ENCODE measurements around the gene PKNOX1.
"Not testable (repeated sequence)": the region's sequence is repeated elsewhere in the genome, so short reads cannot be mapped to it uniquely, and the experiment has no call there.

The PKNOX1 gene

DNA sequence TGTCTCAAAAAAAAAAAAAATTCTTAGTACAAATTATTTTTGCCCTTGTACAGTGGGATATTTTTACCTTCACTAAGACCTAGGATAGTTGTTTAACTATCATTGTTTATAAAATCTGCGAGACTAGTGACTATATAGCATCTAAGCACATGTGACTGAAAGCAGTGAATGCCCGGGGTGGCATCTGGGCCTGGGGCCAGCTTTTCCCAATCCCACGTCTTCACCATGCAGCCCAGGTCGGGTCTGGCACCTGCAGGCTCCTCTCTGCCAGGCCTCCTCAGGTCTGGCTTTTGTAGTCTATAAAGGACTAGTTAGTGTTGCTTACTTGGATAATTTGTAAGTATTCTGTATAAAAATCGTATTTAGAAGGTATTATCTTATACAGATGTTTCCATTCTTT, 60.5 kb downstream of the PKNOX1 start:
- no peak for DNase-seq (ENCODE audit: low read depth)
- TF ChIP-seq, protein P1, sequence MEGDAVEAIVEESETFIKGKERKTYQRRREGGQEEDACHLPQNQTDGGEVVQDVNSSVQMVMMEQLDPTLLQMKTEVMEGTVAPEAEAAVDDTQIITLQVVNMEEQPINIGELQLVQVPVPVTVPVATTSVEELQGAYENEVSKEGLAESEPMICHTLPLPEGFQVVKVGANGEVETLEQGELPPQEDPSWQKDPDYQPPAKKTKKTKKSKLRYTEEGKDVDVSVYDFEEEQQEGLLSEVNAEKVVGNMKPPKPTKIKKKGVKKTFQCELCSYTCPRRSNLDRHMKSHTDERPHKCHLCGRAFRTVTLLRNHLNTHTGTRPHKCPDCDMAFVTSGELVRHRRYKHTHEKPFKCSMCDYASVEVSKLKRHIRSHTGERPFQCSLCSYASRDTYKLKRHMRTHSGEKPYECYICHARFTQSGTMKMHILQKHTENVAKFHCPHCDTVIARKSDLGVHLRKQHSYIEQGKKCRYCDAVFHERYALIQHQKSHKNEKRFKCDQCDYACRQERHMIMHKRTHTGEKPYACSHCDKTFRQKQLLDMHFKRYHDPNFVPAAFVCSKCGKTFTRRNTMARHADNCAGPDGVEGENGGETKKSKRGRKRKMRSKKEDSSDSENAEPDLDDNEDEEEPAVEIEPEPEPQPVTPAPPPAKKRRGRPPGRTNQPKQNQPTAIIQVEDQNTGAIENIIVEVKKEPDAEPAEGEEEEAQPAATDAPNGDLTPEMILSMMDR (IDR thresholded peaks at IDR 0.05; ENCODE audit: insufficient read depth, low read depth, low read length, missing control alignments): no peak

DNA sequence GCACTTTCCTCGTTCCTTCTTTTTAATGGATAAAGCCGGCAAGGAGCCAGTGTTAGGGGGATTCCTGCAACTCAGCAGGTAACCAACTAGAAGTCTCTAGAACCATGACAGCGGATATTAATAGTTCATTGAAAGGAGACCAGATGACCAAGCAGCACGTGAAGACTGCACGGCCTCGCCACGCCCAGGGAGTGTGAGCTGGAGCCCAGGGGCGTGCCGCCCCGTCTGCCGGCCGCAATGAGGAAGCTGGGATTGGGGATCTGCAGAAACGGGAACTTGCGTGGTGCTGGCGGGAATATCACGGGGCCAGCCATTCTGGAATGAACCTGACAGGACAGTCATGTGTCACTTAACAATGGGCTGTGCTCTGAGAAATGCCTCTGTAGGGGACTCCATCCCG, 62.5 kb downstream of the PKNOX1 start:
- H3K4me3 ChIP-seq (ENCODE audit: low read length); DNase-seq (ENCODE audit: low read depth): not testable (repeated sequence)

More for the DNA sequence above, 60.5 kb downstream of the PKNOX1 start:
- H3K4me3 ChIP-seq (ENCODE audit: low read length): no peak overlapping the region

DNA sequence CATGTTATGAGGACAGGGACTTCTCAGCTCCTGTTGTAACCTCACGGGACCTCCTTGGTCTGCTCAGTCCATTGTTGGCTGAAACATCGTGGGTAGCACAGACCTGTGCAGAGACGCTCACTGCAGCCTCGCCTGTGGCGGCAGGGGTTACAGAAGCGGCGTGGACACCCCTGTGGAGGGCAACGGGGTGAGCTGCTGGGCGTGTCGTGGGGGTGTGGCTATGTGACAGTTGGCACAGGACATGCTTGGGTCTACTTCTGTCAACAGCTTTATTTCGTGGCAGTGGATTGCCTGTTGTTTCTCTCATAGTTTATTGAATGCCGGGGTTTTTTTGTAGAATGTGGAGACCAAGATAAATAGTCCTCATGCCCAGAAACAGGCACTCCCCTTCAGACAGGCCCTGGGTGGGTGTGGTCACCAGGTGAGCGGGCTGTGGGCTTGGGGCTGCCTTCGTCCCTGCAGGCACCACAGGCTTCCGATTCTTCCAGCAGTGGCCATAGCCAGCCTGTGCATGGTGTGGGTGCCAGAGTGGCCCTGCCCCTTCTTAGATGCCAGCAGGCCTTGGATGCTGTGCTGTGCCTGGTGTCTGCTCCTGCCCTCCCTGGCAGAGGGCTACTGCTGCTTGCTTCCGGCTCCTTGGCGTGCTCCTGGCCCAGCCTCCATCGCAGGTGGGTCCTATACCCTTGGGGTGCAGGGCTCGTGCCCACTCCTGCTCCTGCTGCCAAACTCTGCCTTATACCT, 63.7 kb downstream of the PKNOX1 start:
- DNase-seq (ENCODE audit: low read depth); H3K4me3 ChIP-seq (ENCODE audit: low read length): not testable (repeated sequence)

DNA sequence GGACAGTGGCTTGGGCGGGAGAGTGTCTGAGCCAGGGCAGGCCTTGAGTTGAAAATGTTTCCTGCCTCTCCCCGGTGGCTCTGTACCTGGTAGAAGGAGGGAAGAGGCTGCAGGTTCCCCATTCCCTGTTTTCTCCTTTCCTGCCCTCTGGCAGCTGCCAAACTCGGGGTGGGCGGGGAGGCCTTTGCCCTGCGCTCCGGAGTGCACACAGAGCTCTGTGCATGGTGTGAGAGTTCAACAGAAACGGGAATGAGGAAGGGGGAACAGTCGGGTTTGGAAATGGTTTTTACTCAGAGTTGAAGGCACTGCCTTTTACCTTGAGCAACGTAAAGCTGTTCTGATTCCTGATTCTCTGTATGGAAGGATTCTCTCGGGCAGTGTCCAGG, 64.3 kb downstream of the PKNOX1 start:
- not testable (repeated sequence) for DNase-seq (ENCODE audit: low read depth); H3K4me3 ChIP-seq (ENCODE audit: low read length)

DNA sequence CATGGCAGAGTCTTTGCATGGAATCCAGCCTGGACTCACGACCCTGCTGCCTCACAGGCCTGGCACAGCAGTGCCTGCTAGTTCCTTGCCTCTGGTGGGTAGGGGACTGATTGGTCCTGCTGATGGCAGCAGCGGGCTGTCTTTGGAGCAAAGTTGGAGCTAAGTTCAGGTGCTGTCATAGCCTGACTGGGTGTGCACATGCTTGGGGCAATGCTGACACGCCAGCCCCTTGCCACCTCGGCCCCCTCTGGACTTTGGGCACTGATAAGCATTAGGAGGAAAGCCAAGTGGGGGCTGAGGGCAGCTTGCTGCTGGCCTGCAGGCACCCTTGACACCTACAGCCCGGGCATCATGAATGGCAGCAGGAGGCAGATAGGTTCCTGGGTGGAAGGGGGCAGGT, 67.8 kb downstream of the PKNOX1 start:
- DNase-seq (ENCODE audit: low read depth); H3K4me3 ChIP-seq (ENCODE audit: low read length): not testable (repeated sequence)

DNA sequence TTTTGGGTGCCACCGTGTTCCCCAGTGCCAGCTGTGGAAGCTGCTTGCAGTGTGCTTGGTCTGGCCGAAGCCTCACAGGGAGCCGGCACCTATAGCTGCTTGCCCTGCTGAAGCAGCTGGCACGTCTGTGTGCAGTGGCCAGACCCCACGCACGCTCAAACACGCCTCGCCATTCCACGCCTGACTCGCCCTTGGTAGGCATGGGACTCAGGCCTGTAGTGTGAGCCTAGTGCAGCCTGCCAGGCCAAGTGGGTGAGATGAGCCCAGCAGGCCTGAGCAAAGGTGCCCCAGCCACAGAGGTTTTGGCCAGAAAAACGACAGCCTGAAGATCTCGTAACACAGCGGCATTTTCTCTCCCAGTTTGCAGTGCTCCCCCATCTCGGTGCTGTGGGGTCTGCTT, 68.9 kb downstream of the PKNOX1 start:
- DNase-seq (ENCODE audit: low read depth); H3K4me3 ChIP-seq (ENCODE audit: low read length): not testable (repeated sequence)

DNA sequence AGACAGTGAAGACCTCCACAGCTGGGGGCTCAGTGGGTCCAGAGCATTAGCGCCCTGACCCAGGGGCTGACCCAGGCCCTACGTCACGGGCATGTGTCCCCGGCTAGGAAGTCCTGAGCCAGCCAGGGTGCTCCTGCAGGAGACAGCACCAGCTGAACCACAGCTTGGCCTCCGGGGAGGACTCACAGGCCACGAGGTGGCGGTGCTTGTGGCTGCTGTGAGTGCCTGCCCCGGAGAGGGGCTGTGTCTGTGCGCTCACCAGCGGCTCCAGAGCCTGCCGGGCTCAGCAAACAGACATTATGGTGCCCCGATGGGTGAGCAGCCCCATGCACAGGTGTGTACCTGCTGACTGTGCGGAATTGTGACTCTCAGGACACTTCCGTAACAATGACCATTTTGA, 70.2 kb downstream of the PKNOX1 start:
- not testable (repeated sequence) for H3K4me3 ChIP-seq (ENCODE audit: low read length); DNase-seq (ENCODE audit: low read depth)

DNA sequence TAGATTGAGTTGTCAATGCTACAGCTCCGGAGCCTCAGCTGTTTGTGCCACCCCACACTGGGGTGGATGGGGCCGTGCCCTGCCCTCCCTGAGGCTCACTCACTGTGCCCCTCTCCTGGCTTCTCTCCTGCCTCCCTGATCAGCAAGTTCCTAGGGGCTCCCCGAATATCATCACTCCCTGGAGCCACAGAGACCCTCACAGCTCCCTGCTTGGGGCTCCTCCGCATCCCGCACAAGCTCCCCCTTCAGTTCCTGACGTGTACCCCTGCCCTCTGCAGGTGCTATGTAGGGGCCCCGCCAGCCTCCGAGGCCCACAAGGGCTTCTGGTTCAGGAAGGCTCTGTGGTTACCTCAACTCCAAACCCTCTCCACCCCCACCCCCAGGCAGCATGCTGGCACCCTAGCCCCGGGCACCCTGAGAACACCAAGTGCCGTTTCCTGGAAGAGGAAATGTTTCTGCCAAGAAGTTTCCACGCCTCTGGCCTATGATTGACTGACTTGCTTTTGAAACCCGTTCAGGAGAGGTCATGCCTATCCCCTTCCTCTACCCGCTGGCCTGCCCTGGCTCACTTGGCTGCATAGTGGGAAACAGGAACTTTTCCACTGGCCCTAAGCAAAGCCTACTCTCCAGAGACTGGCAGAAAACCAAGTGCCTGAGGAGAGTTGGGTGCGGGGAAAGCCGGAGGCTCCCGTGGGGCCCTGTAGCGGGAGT, 71.0 kb downstream of the PKNOX1 start:
- H3K4me3 ChIP-seq (ENCODE audit: low read length); DNase-seq (ENCODE audit: low read depth): not testable (repeated sequence)

DNA sequence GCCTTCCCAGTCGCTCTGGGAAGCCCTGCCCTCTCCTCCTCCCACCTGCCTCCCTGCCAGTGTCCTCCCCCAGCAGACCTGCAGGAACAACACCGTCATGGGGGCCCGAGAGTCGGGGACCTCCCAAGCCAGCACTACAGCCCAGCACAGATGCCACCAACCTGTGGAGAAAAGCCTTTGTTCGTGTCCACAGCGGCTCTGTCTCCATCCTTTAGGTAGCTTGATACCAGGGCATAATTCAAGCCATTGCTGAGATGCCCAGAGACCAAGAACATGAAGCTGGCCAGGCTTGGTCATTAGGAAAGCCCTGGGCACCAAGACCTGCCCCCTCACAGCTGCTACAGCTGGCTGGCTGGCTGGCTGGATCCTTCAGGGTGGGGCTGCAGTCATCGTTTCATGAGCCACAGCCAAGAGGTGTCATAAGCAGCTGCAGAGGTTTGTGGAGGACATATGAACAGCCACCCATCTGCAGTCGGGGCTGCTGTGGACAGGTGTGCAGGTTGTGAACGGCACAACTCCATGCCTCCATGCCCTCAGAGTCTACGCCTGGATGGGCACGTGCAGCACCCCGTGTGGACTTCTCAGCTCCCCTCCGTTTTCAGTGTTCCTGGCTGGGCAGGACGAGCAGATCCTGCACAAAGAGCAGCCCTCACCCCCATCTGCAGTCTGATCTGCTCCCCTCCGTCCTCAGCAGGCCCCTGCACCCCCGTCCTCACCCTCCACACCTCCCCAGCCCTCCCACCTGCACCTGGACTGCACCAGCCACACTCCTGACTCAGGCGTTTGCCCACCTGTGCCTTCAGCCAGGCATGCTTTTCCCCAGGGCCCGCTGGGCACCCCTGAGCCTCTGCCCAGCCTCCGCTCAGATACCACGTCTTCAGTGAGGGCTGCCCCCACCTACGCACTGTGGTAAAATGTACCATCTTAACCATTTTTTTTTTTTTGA, 71.8 kb downstream of the PKNOX1 start:
- not testable (repeated sequence) for DNase-seq (ENCODE audit: low read depth); H3K4me3 ChIP-seq (ENCODE audit: low read length)

DNA sequence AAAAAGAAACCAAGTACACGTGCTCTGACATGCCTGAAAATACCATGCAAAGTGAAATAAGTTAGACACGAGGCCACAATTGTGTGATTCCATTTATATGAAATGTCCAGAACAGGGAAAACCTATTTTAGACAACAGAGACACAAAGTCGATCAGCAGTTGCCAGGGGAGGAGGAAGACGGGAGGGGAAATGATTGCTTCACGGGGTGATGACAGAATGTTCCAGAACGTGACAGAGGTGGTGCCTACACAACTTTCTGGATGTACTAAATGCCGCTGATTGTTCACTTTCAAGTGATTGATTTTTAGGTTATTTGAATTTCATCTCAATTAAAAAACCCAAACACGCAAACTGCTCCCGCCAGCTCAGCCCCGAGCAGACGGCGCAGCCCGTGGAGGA, 78.8 kb downstream of the PKNOX1 start:
- H3K4me3 ChIP-seq (ENCODE audit: low read length); DNase-seq (ENCODE audit: low read depth): not testable (repeated sequence)

DNA sequence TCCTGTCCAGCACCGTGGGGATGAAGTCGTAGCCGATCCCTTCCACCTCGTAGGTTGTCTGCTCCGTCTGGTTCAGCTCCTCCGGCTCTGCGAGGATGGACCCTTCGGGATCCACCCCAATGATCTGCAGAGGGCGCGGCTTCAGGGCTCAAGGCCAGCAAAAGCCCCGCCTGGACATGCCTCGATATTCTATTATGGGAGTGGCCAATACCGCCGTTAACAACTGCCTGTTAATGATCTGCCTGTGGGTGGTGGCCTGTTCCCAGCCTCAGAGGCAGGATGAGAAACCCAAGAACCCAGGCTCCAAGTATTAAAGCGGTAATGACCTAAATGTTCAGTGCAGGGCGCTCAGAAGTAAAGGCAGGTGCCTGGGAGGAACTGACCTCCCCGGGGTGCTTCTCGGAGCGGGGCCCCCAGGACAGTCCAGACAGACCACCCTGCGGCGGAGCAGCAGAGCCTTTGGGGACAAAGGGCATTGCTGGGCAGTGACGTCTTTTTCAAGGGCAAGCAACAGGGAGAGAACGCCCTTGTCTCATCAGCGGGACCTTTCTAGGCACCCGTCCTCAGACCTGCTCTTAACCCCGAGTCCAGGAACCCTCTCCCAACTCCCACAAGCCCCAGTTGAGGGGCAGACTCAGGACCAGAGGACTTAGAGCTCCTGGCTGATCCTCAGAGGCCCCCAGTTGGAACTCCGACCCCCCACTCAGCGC, 88.7 kb downstream of the PKNOX1 start:
- H3K4me3 ChIP-seq (ENCODE audit: low read length); DNase-seq (ENCODE audit: low read depth): not testable (repeated sequence)

DNA sequence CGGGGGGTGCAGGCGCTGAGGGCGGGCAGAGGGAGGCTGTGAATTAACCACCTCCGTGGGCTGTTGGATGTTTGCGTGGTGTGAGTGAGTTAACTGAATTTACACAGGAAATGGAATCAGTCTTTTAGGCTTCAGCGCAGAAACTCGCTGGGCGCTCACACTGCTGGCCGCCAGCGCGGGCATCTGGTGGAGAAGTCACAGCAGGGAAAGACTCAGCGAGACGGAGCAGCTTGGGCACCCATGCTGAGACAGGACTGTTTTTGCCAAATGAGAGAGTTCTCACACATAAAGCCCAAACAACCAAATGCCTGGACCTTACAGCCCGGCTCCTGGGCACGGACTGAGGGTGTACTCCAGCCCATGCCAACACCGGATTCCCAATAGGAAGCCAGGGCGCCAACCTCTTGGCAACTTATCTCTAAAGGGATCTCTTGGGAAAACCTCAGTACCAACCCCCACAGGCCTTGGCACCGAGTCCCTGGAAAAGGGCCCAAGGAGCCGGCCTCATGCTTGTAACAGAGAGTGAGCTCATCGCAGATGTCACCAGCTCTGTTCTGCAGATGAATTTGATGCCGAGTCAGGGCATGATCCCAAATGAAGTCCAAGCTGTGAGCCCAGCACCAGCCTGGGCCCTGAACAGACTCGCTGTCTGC, 90.0 kb downstream of the PKNOX1 start:
- not testable (repeated sequence) for H3K4me3 ChIP-seq (ENCODE audit: low read length); DNase-seq (ENCODE audit: low read depth)

DNA sequence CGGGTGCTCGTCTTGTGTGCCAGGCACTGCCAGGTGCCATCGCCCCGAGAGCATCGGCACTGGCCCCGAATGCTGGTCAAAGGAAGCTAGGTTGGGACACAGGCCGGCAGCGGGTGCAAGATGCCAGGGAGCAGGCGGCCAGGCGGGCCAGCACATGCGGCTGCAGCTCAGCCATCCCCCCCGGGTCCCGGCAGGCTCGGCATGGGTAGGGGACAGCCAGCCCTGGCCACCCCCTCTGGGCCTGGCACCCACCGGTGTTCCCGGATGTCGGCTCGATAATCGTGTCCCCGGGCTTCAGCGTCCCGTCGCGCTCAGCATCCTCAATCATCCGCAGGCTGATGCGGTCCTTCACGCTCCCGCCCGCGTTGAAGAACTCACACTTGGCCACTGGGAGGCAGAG, 91.6 kb downstream of the PKNOX1 start:
- not testable (repeated sequence) for DNase-seq (ENCODE audit: low read depth); H3K4me3 ChIP-seq (ENCODE audit: low read length)

DNA sequence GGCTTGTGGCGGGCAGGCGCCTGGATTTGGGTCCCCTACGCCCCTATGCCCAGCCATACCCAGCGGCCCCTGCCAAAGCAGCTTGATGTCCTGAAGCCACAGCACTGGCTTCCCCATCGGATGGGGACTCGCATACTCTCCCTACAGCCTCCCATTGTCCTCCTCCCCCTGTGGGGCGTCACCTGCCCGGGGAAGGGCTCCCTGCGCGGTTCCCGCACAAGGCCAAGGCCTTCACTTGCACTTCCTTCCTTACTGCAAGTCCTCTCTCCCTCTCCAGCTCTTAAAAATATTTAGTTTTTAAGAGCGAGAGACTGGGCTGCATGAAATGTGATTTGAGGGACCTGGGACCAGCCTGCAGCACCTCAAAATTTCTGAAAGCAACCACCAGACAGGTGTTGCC, 92.3 kb downstream of the PKNOX1 start:
- not testable (repeated sequence) for H3K4me3 ChIP-seq (ENCODE audit: low read length); DNase-seq (ENCODE audit: low read depth)

DNA sequence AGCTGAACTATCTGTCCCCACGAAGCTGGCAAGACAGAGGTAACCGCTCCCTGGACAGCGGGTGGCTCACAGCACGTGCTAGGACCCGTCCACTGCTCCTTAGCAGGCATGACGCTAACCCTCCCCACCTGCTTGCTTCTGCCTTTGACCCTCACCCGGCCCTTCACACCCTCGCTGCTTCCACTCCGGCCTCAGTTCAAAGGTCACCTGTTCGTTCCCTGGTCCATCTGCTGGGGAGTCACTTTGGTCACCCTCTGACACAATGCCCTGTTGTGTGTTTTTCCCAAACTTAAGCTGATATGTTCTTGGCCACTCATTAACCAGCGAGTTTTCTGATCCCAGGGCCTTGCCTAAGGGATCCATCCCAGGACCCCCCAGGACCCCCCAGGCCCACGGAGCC, 93.7 kb downstream of the PKNOX1 start:
- DNase-seq (ENCODE audit: low read depth); H3K4me3 ChIP-seq (ENCODE audit: low read length): not testable (repeated sequence)

DNA sequence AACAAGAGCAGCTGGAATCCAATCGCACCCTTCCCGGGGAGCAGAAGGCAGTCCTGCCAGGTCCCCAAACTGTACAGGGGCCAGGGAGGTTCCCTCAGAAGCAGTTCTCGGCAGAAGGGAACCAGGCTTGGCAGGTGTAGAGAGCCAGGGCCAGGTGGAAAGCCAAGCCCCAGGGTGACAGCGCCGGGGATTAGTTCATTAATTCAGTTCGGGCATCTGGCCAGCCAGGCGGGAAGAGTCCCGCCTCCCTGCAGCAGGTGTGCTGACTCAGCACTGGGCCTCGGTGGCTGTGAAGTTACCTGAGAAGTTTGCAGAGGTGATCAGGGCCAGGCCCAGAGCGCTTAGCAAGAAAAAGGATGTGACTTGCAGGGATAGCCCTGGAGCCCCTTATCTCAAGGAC, 95.3 kb downstream of the PKNOX1 start:
- not testable (repeated sequence) for DNase-seq (ENCODE audit: low read depth); H3K4me3 ChIP-seq (ENCODE audit: low read length)

DNA sequence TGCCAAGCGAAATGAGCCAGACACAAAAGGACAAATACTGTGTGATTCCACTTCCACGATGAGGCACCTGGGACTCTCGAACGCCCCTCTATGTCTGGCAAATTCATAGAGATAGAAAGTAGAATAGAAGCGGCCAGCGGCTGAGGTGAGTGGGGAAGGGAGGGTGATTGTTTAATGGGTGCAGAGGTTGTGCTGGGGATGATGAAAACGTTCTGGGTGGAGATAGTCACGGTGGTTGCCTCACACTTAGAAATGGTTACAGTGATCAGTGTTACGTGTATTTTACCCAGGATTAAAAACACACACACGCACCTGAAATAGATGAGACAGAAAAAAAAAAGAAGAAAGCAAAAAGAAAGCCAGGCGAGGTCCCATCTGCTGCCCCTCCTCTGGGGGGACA, 98.4 kb downstream of the PKNOX1 start:
- DNase-seq (ENCODE audit: low read depth); H3K4me3 ChIP-seq (ENCODE audit: low read length): not testable (repeated sequence)
